ENCODE results near the gene TIMM8A. TPM values are rescaled to one million over a fixed set of nuclear protein-coding genes. Genes with fewer than 3 reads are reported as not detected.
"Not testable (repeated sequence)": the region's sequence is repeated elsewhere in the genome, so short reads cannot be mapped to it uniquely, and the experiment has no call there.

The TIMM8A gene
- total and polyA plus RNA-seq, 5 donors from 2014 or later, result 5.8 to 11.3 (median 8.5) TPM

DNA sequence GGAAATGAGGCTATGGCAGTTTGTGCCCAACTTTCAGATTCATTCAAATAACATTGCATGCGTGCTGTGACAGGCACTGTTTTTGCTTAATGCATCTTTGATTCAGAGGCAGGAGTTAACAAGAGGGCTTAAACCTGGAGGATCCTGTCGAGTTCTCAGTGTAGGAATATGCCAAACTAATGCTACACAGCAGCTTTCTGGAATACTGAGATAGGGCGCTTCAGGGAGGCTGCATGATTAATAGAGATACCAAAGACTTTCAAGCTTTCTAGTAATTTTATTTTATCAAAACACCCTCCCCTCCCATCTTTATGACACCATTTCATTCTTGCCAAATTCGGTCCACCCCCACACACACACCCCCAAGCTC is 636 bp upstream of the TIMM8A start:
- Mint-ChIP-seq H3K27me3 (no peaks in the 10 kb centered on the region), H3K9me3 (no peaks in the 10 kb centered on the region), H3K4me3 (peak overlapping the region; percentile 90 to 95 (median 92)), H3K27ac (peak overlapping the region; percentile 84 to 91 (median 89)), H3K36me3 (peaks cover 4% of the 10 kb centered on the region), H3K4me1 (peaks cover 0 to 13% (median 10%) of the 10 kb centered on the region in 4 donors)
- Histone ChIP-seq H3K36me3 (ENCODE audit: control insufficient read depth, insufficient read depth, low read length) (no peaks in the 10 kb centered on the region), H3K27me3 (ENCODE audit: control insufficient read depth, insufficient read depth, low read length) (no peaks in the 10 kb centered on the region), H3K4me3 (ENCODE audit: low read depth, low read length) (peak overlapping the region; percentile 80), H3K27ac (ENCODE audit: insufficient read depth, low read length, poor library complexity, severe bottlenecking) (peak overlapping the region; percentile 79), H3K4me1 (ENCODE audit: control insufficient read depth, insufficient read depth, low read length, poor library complexity, severe bottlenecking) (peaks cover 14% of the 10 kb centered on the region), H3K9me3 (ENCODE audit: control insufficient read depth in 2 of 2, low read length in 2 of 2) (no peaks in the 10 kb centered on the region)
- DNase-seq, result no peak
- no peak for ATAC-seq (ENCODE audit: low read depth in 2 of 2)

DNA sequence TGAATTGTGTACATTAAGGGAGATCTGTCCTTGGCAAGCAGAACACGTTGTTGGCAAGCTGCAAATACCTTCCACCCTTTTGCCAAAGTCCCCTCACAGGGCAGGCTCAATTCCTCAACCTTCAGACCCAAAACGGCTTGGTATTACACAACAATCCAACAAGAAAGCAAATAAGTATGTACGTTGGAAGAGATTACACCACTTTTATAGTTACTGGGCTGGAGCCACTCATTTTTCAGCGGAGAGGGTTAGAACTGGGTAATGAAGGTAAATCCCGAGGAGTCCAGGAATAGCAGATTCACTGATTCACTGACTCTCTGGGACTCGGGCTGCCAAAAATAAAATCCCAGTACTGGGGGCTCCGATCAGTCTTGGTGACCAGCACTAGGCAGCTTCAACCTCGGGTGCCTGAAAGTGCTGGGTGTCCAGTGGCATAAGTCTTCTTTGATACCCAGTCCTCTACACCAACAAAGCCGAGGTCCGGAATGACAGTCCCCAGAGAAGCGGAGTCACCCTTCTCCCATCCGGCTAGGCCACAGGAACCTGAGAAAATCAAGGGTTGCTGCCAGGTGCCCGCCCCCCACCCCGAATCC is 587 bp downstream of the TIMM8A start:
- DNase-seq (no peak), ATAC-seq (ENCODE audit: low read depth in 2 of 2) (no peak)

DNA sequence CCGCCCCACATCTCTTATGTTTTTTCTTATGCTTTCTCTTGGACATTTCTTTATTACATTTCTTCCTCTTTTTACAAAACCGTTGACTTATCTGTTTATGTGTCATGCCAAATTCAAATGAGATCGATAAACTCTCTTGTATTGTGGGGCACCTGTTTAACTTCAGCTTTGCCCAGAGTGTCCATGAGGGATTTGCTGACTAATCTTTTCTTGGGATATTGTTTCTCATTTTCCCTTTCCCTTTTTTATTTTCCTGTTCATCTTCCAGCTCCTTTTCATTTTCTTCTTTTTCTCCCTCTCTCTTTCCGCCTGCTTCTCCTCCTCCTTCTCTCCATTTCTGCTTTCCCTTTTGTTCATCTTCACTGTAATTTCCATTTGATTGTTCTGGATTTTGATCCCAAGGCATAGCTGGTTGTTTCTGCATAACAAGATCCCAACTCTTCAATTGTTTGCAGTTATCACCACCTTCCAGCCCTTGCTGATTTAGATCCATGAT is 10.7 kb downstream of the TIMM8A start:
- Histone ChIP-seq H3K4me3 (ENCODE audit: low read depth, low read length) (no peak overlapping the region), H3K36me3 (ENCODE audit: control insufficient read depth, insufficient read depth, low read length) (no peaks in the 10 kb centered on the region), H3K9me3 (ENCODE audit: control insufficient read depth in 2 of 2, low read length in 2 of 2) (no peaks in the 10 kb centered on the region), H3K4me1 (ENCODE audit: control insufficient read depth, insufficient read depth, low read length, poor library complexity, severe bottlenecking) (no peaks in the 10 kb centered on the region), H3K27me3 (ENCODE audit: control insufficient read depth, insufficient read depth, low read length) (no peaks in the 10 kb centered on the region), H3K27ac (ENCODE audit: insufficient read depth, low read length, poor library complexity, severe bottlenecking) (no peak overlapping the region)
- Mint-ChIP-seq H3K9me3 (peaks cover 0 to 4% (median 0%) of the 10 kb centered on the region in 7 donors), H3K27ac (no peak overlapping the region), H3K27me3 (no peaks in the 10 kb centered on the region), H3K36me3 (no peaks in the 10 kb centered on the region), H3K4me1 (peaks cover 0 to 3% (median 0%) of the 10 kb centered on the region in 4 donors), H3K4me3 (no peak overlapping the region)
- no peak for DNase-seq
- ATAC-seq (ENCODE audit: low read depth in 2 of 2), result no peak

More for the DNA sequence above, 587 bp downstream of the TIMM8A start:
- H3K9me3 Mint-ChIP-seq, result no peaks in the 10 kb centered on the region
- Histone ChIP-seq H3K27ac (ENCODE audit: insufficient read depth, low read length, poor library complexity, severe bottlenecking) (peak overlapping the region; percentile 79), H3K27me3 (ENCODE audit: control insufficient read depth, insufficient read depth, low read length) (no peaks in the 10 kb centered on the region), H3K4me3 (ENCODE audit: low read depth, low read length) (peak overlapping the region; percentile 80), H3K4me1 (ENCODE audit: control insufficient read depth, insufficient read depth, low read length, poor library complexity, severe bottlenecking) (peaks cover 14% of the 10 kb centered on the region), H3K9me3 (ENCODE audit: control insufficient read depth in 2 of 2, low read length in 2 of 2) (no peaks in the 10 kb centered on the region), H3K36me3 (ENCODE audit: control insufficient read depth, insufficient read depth, low read length) (no peaks in the 10 kb centered on the region)
- no peaks in the 10 kb centered on the region for H3K27me3 Mint-ChIP-seq
- peak overlapping the region; percentile 90 to 95 (median 92) for H3K4me3 Mint-ChIP-seq
- peaks cover 4% of the 10 kb centered on the region for H3K36me3 Mint-ChIP-seq
- H3K4me1 Mint-ChIP-seq, result peaks cover 0 to 13% (median 10%) of the 10 kb centered on the region in 4 donors
- peak overlapping the region in 2 of 3 donors; percentile 89 to 91 for H3K27ac Mint-ChIP-seq

DNA sequence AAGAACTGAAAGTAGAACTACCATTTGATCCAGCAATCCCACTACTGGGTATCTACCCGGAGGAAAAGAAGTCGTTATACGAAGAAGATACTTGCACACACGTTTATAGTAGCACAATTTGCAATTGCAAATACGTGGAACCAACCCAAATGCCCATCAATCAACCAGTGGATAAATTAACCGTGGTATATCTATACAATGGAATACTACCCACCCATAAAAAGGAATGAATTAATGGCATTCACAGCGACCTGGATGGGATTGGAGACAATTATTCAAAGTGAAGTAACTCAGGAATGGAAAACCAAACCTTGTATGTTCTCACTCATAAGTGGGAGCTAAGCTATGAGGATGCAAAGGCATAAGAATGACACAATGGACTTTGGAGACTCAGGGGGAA is 14.2 kb downstream of the TIMM8A start:
- ATAC-seq (ENCODE audit: low read depth in 2 of 2); H3K27me3 ChIP-seq (ENCODE audit: control insufficient read depth, insufficient read depth, low read length); H3K9me3 Mint-ChIP-seq; H3K4me1 Mint-ChIP-seq; H3K27me3 Mint-ChIP-seq; H3K27ac ChIP-seq (ENCODE audit: insufficient read depth, low read length, poor library complexity, severe bottlenecking); H3K36me3 Mint-ChIP-seq; H3K4me3 Mint-ChIP-seq; H3K9me3 ChIP-seq (ENCODE audit: control insufficient read depth in 2 of 2, low read length in 2 of 2); DNase-seq; H3K27ac Mint-ChIP-seq; H3K4me1 ChIP-seq (ENCODE audit: control insufficient read depth, insufficient read depth, low read length, poor library complexity, severe bottlenecking); H3K36me3 ChIP-seq (ENCODE audit: control insufficient read depth, insufficient read depth, low read length); H3K4me3 ChIP-seq (ENCODE audit: low read depth, low read length): not testable (repeated sequence)

DNA sequence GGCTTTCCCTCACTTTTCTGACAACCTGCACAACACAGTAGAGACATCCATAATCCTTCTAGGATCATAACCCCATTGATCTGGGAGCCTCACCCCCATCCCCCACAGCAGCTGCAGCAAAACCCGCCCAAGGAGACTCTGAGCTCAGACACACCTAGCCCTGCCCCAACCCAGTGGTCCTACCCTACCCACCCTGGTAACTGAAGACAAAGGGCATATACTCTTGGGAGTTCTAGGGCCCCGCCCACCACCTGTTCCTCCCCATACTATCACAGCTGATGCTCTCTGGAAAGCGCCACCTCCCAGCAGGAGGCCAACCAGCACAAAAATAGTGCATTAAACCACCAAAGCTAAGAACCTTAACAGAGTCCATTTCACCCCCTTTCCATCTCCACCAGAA is 21.9 kb downstream of the TIMM8A start:
- H3K27me3 Mint-ChIP-seq, H3K4me3 Mint-ChIP-seq: not testable (repeated sequence)

DNA sequence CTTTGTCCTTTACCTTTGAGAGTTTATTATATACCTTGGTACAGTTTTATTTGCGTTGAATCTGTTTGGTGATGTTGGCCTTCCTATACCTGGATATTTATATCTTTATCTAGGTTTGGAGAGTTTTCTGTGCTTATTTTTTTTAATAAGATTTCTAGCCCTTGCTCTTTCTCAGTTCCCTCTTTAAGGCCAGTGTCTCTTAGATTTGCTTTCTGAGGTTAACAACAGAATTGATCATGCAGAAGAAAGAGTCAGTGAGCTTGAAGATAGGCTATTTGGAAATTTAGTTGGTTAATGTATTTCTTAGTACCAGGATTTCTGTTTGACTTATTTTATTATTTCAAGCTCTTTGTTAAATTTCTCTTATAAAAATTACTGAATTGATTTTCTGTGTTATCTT is 44.8 kb downstream of the TIMM8A start:
- Histone ChIP-seq H3K9me3 (ENCODE audit: control insufficient read depth in 2 of 2, low read length in 2 of 2) (no peaks in the 10 kb centered on the region), H3K4me3 (ENCODE audit: low read depth, low read length) (no peak overlapping the region), H3K27ac (ENCODE audit: insufficient read depth, low read length, poor library complexity, severe bottlenecking) (no peak overlapping the region), H3K27me3 (ENCODE audit: control insufficient read depth, insufficient read depth, low read length) (no peaks in the 10 kb centered on the region), H3K4me1 (ENCODE audit: control insufficient read depth, insufficient read depth, low read length, poor library complexity, severe bottlenecking) (no peaks in the 10 kb centered on the region), H3K36me3 (ENCODE audit: control insufficient read depth, insufficient read depth, low read length) (no peaks in the 10 kb centered on the region)
- Mint-ChIP-seq H3K9me3 (peaks cover 0 to 2% (median 0%) of the 10 kb centered on the region in 7 donors), H3K27me3 (peaks cover 6% of the 10 kb centered on the region), H3K36me3 (no peaks in the 10 kb centered on the region), H3K27ac (no peak overlapping the region), H3K4me3 (no peak overlapping the region), H3K4me1 (no peaks in the 10 kb centered on the region)
- DNase-seq (no peak), ATAC-seq (ENCODE audit: low read depth in 2 of 2) (no peak)

More for the DNA sequence above, 21.9 kb downstream of the TIMM8A start:
- not testable (repeated sequence) for H3K9me3 Mint-ChIP-seq; H3K36me3 ChIP-seq (ENCODE audit: control insufficient read depth, insufficient read depth, low read length); H3K4me1 ChIP-seq (ENCODE audit: control insufficient read depth, insufficient read depth, low read length, poor library complexity, severe bottlenecking); DNase-seq; H3K4me3 ChIP-seq (ENCODE audit: low read depth, low read length); H3K27ac Mint-ChIP-seq; H3K27me3 ChIP-seq (ENCODE audit: control insufficient read depth, insufficient read depth, low read length); H3K27ac ChIP-seq (ENCODE audit: insufficient read depth, low read length, poor library complexity, severe bottlenecking); H3K36me3 Mint-ChIP-seq; H3K9me3 ChIP-seq (ENCODE audit: control insufficient read depth in 2 of 2, low read length in 2 of 2); ATAC-seq (ENCODE audit: low read depth in 2 of 2); H3K4me1 Mint-ChIP-seq

Other genes starting within 250 kb of the TIMM8A start
- 0.47 TPM for gene DRP2, start 129.0 kb downstream of the TIMM8A start, total RNA-seq
- gene DRP2, start 129.0 kb downstream of the TIMM8A start, polyA plus RNA-seq, result under 1 TPM in 3 of 4 donors, not detected in 1; 0.02 to 0.36 (median 0.10) TPM
- not detected for gene TAF7L, start 57.4 kb downstream of the TIMM8A start, total RNA-seq
- not detected for gene TAF7L, start 57.4 kb downstream of the TIMM8A start, polyA plus RNA-seq
- gene BTK, start 37.4 kb upstream of the TIMM8A start, total RNA-seq, result 2.7 TPM
- under 1 TPM in 3 of 4 donors, not detected in 1; 0.10 to 0.24 (median 0.11) TPM for gene BTK, start 37.4 kb upstream of the TIMM8A start, polyA plus RNA-seq
- gene RPL36A, start 42.3 kb upstream of the TIMM8A start, total RNA-seq, result 174 TPM
- 1,000 to 10,000 TPM; 1,463 to 2,189 (median 1,912) TPM for gene RPL36A, start 42.3 kb upstream of the TIMM8A start, polyA plus RNA-seq
- gene GLA, start 59.2 kb upstream of the TIMM8A start, total RNA-seq, result 32.7 TPM
- gene GLA, start 59.2 kb upstream of the TIMM8A start, polyA plus RNA-seq, result 10 to 100 TPM; 10.7 to 15.6 (median 12.6) TPM
- gene HNRNPH2, start 59.5 kb upstream of the TIMM8A start, total RNA-seq, result 44.1 TPM
- 10 to 100 TPM; 86.4 to 98.6 (median 91.5) TPM for gene HNRNPH2, start 59.5 kb upstream of the TIMM8A start, polyA plus RNA-seq
- 8.6 TPM for gene ARMCX4, start 136.7 kb upstream of the TIMM8A start, total RNA-seq
- gene ARMCX4, start 136.7 kb upstream of the TIMM8A start, polyA plus RNA-seq, result 1 to 10 TPM in 1 of 4 donors, under 1 TPM in 1, not detected in 2; 0.20 to 1.7 TPM
- 0.64 TPM for gene ARMCX1, start 201.8 kb upstream of the TIMM8A start, total RNA-seq
- under 1 TPM in 3 of 4 donors, not detected in 1; 0.14 to 0.61 (median 0.18) TPM for gene ARMCX1, start 201.8 kb upstream of the TIMM8A start, polyA plus RNA-seq

All from CD4-positive, CD25-positive, alpha-beta regulatory T cell (primary cell).